IMR-90 (cell line): Measurements from ENCODE around the gene SIX2. TPM values are rescaled to one million over a fixed set of nuclear protein-coding genes. Genes with fewer than 3 reads are reported as not detected.

ENCODE experiments used
- ATAC-seq: fragments of 200-7000 bp; cut with Tn5 transposase; 2 replicates; pipeline ENCODE4 v1.9.1; 2020; ENCODE audit warnings: low read depth, mild to moderate bottlenecking, moderate library complexity
- BruUV-seq: library from RNA; stranded (reverse); fragments of 400-500 nt; replicated peaks from 2 replicates; lab custom pipeline; 2021; lab: Mats Ljungman, UMichigan
- CTCF ChIA-PET: fragments of 300-600 bp; formaldehyde crosslinking; extraction: SDS; loops from one replicate; lab custom pipeline; 2021; ENCODE audit warnings: antibody characterized with exemption; lab: Yijun Ruan, JAX
- POLR2A ChIA-PET: fragments of 300-600 bp; sonication (Branson Sonifier 250); formaldehyde crosslinking; loops from one replicate; lab custom pipeline; 2022; ENCODE audit warnings: antibody characterized with exemption; ENCODE audit not compliant: unreplicated experiment; lab: Charles Lee
- DNase-seq: peaks from one replicate; pipeline ENCODE4 v3.0.0; 2013
- H2AFZ ChIP-seq: replicated peaks from 2 replicates; pipeline ENCODE3; 2013; ENCODE audit warnings: low read length, mild to moderate bottlenecking; ENCODE audit not compliant: poor library complexity
- H2AK5ac ChIP-seq: 2 replicates; pipeline ENCODE4 v1.6.1; 2013; ENCODE audit warnings: low read depth, low read length, inconsistent platforms
- H2AK9ac ChIP-seq: replicated peaks from 2 replicates; pipeline ENCODE3; 2013; ENCODE audit warnings: mild to moderate bottlenecking, low read depth, low read length, moderate library complexity; ENCODE audit not compliant: poor library complexity
- H2BK120ac ChIP-seq: 2 replicates; pipeline ENCODE4 v1.6.1; 2013; ENCODE audit warnings: low read depth, low read length, inconsistent platforms
- H2BK15ac ChIP-seq: 3 replicates; pipeline ENCODE4 v1.6.1; 2013; ENCODE audit warnings: low read depth, low read length, inconsistent platforms
- H2BK20ac ChIP-seq: 2 replicates; pipeline ENCODE4 v1.6.1; 2013; ENCODE audit warnings: low read depth, mild to moderate bottlenecking, inconsistent platforms, low read length, moderate library complexity
- H2BK5ac ChIP-seq: 2 replicates; pipeline ENCODE4 v1.6.1; 2013; ENCODE audit warnings: mild to moderate bottlenecking, low read depth, low read length, inconsistent platforms; ENCODE audit not compliant: poor library complexity, severe bottlenecking
- H3K14ac ChIP-seq: replicated peaks from 2 replicates; pipeline ENCODE4 v1.6.1; 2013; ENCODE audit warnings: low read depth, low read length, inconsistent platforms
- H3K18ac ChIP-seq: 2 replicates; pipeline ENCODE4 v1.6.1; 2013; ENCODE audit warnings: low read depth, low read length, control low read depth
- H3K23ac ChIP-seq: 2 replicates; pipeline ENCODE4 v1.6.1; 2013; ENCODE audit warnings: low read depth, low read length, inconsistent platforms
- H3K27ac ChIP-seq: 2 replicates; pipeline ENCODE4 v1.5.1; 2013; ENCODE audit warnings: mild to moderate bottlenecking, control low read depth, low read length; ENCODE audit not compliant: insufficient read depth
- H3K27me3 ChIP-seq: 2 replicates; pipeline ENCODE4 v1.6.1; 2013; ENCODE audit warnings: low read length; ENCODE audit not compliant: control insufficient read depth, insufficient read depth
- H3K36me3 ChIP-seq: 2 replicates; pipeline ENCODE4 v1.6.1; 2013; ENCODE audit warnings: low read length, mixed read lengths; ENCODE audit not compliant: control insufficient read depth, insufficient read depth
- H3K4ac ChIP-seq: 2 replicates; pipeline ENCODE4 v1.6.1; 2013; ENCODE audit warnings: low read depth, low read length, inconsistent platforms
- H3K4me1 ChIP-seq: 2 replicates; pipeline ENCODE4 v1.6.1; 2013; ENCODE audit warnings: low read length, mixed read lengths; ENCODE audit not compliant: control insufficient read depth, insufficient read depth
- H3K4me2 ChIP-seq: 2 replicates; pipeline ENCODE4 v1.6.1; 2013; ENCODE audit warnings: low read depth, mild to moderate bottlenecking, control low read depth, low read length, moderate library complexity
- H3K4me3 ChIP-seq: 2 replicates; pipeline ENCODE4 v1.5.1; 2013; ENCODE audit warnings: low read depth, mild to moderate bottlenecking, control low read depth, low read length, moderate library complexity; ENCODE audit not compliant: insufficient read depth
- H3K56ac ChIP-seq: 2 replicates; pipeline ENCODE4 v1.6.1; 2013; ENCODE audit warnings: low read length, inconsistent platforms; ENCODE audit not compliant: insufficient read depth; ENCODE audit errors: extremely low read depth
- H3K79me1 ChIP-seq, 2 experiments: 2 replicates each; pipeline ENCODE4 v1.6.1; 2013; ENCODE audit warnings: low read length in 2 of 2, inconsistent platforms in 1 of 2, low read depth in 1 of 2
- H3K9ac ChIP-seq: 2 replicates; pipeline ENCODE4 v1.6.1; 2013; ENCODE audit warnings: low read depth, low read length, control low read depth
- H3K9me1 ChIP-seq: 2 replicates; pipeline ENCODE4 v1.6.1; 2013; ENCODE audit warnings: low read length, inconsistent platforms; ENCODE audit not compliant: insufficient read depth
- H3K9me3 ChIP-seq: 2 replicates; pipeline ENCODE4 v1.6.1; 2013; ENCODE audit warnings: low read length; ENCODE audit not compliant: control insufficient read depth, insufficient read depth
- H4K20me1 ChIP-seq: 2 replicates; pipeline ENCODE4 v1.6.1; 2013; ENCODE audit warnings: low read length, inconsistent platforms; ENCODE audit not compliant: insufficient read depth
- H4K5ac ChIP-seq: 2 replicates; pipeline ENCODE4 v1.6.1; 2013; ENCODE audit warnings: mild to moderate bottlenecking, low read depth, low read length, control low read depth
- H4K8ac ChIP-seq, 2 experiments: 2 replicates each; pipeline ENCODE4 v1.6.1; 2013; ENCODE audit warnings: low read depth in 2 of 2, low read length in 2 of 2, control low read depth in 1 of 2, inconsistent platforms in 1 of 2
- H4K91ac ChIP-seq: 2 replicates; pipeline ENCODE4 v1.6.1; 2013; ENCODE audit warnings: low read depth, low read length, inconsistent platforms; ENCODE audit not compliant: insufficient read depth
- CEBPB ChIP-seq: IDR thresholded peaks from 2 replicates; pipeline ENCODE4 v1.6.1; 2012; ENCODE audit warnings: low read depth, low read length, improper control_type of control experiment
- CHD1 ChIP-seq: IDR thresholded peaks from 2 replicates; pipeline ENCODE4 v1.6.1; 2012; ENCODE audit warnings: low read depth, low read length, improper control_type of control experiment
- FOS ChIP-seq: fragments of 150-350 bp; IDR thresholded peaks from 2 replicates; pipeline ENCODE4 v1.6.1; 2016; ENCODE audit warnings: low read depth, low read length
- MAZ ChIP-seq: IDR thresholded peaks from 2 replicates; pipeline ENCODE4 v1.6.1; 2012; ENCODE audit warnings: low read depth, mild to moderate bottlenecking, low read length, improper control_type of control experiment, moderate library complexity, borderline replicate concordance
- MXI1 ChIP-seq: IDR thresholded peaks from 2 replicates; pipeline ENCODE4 v1.6.1; 2012; ENCODE audit warnings: low read depth, mild to moderate bottlenecking, low read length, moderate library complexity, borderline replicate concordance
- POLR2A ChIP-seq: IDR thresholded peaks from 2 replicates; pipeline ENCODE4 v1.6.1; 2012; ENCODE audit warnings: mild to moderate bottlenecking, low read depth, low read length
- RCOR1 ChIP-seq: IDR thresholded peaks from 2 replicates; pipeline ENCODE4 v1.6.1; 2012; ENCODE audit warnings: mild to moderate bottlenecking, low read length, improper control_type of control experiment; ENCODE audit not compliant: insufficient replicate concordance
- SMC3 ChIP-seq: fragments of 150-350 bp; IDR thresholded peaks from 2 replicates; pipeline ENCODE4 v1.6.1; 2016; ENCODE audit warnings: low read depth, mild to moderate bottlenecking, antibody characterized with exemption, low read length, moderate library complexity
- WGBS, 2 experiments: methylation state at CpG; one replicate each; pipeline versions ENCODE4 v1.1.5 to v1.1.7; 2013; ENCODE audit warnings: missing lambda C conversion rate in 2 of 2; ENCODE audit not compliant: insufficient read length in 1 of 2; ENCODE audit errors: extremely low coverage in 2 of 2; 5-methylcytosine and 5-hydroxymethylcytosine counted together
- dilution Hi-C: fragments of 300-500 bp; cut with HindIII; formaldehyde crosslinking; loops from one replicate; pipeline ENCODE4 v1.14.3; 2018; ENCODE audit warnings: low sequenced_read_pairs; ENCODE audit not compliant: unreplicated experiment
- in situ Hi-C: fragments of 300-500 bp; cut with MboI; formaldehyde crosslinking; loops from 3 replicates; pipeline ENCODE4 v1.14.3; 2019; ENCODE audit warnings: low sequenced_read_pairs, inconsistent platforms, mixed read lengths
- intact Hi-C: fragments of 100-400 bp; cut with micrococcal nuclease; formaldehyde crosslinking; loops from 2 replicates; pipeline ENCODE4 v1.10.0; 2022
- polyA plus RNA-seq, 3 experiments: library from polyadenylated mRNA; depleted of rRNA; stranded (reverse); fragments of >200 nt; gene quantifications; 2 replicates each; pipeline ENCODE4 v1.2.3, GENCODE V29; 2012; ENCODE audit warnings: low replicate concordance in 1 of 3
- total RNA-seq: library from RNA; depleted of rRNA; stranded (reverse); fragments of >200 nt; gene quantifications from 2 replicates; pipeline ENCODE4 v1.2.3, GENCODE V29; 2012
- TF ChIP-seq, protein P1 (sequence below): fragments of 150-350 bp; IDR thresholded peaks from 2 replicates; pipeline ENCODE4 v1.6.1; 2016; ENCODE audit warnings: low read depth, mild to moderate bottlenecking, low read length, moderate library complexity, borderline replicate concordance
- TF ChIP-seq, protein P2 (sequence below): conservative IDR thresholded peaks from 2 replicates; pipeline ENCODE4 v1.5.1; 2012; ENCODE audit warnings: mild to moderate bottlenecking, low read depth, low read length, improper control_type of control experiment

Gene SIX2
- total and polyA plus RNA-seq, 2 of the 4 experiments (the other 2 are of a cell fraction): not detected

DNA sequence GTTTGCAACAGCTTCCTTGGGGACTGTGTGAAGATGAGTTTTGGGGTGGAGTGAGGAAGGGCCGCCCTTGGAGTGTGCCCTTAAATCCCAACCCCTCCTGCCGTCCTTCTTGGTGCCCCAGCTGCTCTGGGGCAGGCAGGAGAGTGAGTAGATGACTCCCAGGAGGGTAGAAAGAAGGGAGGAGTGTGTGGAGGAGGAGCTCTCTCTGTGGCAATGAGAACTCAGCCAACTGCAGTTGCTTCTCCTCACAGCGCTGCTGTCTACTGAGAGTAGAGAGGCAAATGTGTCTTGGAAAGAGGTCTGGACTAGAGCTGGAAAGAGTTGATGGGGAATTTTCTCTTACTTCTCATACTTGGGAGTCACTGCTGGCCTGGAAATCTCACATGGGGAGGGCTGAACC lies 21.8 kb upstream of the SIX2 start:
- POLR2A ChIA-PET: no interaction called here
- no peak overlapping the region for H3K9ac ChIP-seq
- no peak overlapping the region for H3K4me2 ChIP-seq
- no peak overlapping the region for H2AK9ac ChIP-seq
- ATAC-seq (no peak), DNase-seq (no peak)
- dilution Hi-C loops (no loop called here), in situ Hi-C loops (no loop called here), intact Hi-C loops (no loop called here)
- H3K56ac ChIP-seq: no peak overlapping the region
- H3K36me3 ChIP-seq: no peaks in the 10 kb centered on the region
- TF ChIP-seq RCOR1 (no peak), MXI1 (no peak), CHD1 (no peak), CEBPB (no peak), MAZ (no peak), SMC3 (no peak), FOS (no peak), POLR2A (no peak)
- TF ChIP-seq, protein P1, sequence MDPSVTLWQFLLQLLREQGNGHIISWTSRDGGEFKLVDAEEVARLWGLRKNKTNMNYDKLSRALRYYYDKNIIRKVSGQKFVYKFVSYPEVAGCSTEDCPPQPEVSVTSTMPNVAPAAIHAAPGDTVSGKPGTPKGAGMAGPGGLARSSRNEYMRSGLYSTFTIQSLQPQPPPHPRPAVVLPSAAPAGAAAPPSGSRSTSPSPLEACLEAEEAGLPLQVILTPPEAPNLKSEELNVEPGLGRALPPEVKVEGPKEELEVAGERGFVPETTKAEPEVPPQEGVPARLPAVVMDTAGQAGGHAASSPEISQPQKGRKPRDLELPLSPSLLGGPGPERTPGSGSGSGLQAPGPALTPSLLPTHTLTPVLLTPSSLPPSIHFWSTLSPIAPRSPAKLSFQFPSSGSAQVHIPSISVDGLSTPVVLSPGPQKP: no peak
- TF ChIP-seq, protein P2, sequence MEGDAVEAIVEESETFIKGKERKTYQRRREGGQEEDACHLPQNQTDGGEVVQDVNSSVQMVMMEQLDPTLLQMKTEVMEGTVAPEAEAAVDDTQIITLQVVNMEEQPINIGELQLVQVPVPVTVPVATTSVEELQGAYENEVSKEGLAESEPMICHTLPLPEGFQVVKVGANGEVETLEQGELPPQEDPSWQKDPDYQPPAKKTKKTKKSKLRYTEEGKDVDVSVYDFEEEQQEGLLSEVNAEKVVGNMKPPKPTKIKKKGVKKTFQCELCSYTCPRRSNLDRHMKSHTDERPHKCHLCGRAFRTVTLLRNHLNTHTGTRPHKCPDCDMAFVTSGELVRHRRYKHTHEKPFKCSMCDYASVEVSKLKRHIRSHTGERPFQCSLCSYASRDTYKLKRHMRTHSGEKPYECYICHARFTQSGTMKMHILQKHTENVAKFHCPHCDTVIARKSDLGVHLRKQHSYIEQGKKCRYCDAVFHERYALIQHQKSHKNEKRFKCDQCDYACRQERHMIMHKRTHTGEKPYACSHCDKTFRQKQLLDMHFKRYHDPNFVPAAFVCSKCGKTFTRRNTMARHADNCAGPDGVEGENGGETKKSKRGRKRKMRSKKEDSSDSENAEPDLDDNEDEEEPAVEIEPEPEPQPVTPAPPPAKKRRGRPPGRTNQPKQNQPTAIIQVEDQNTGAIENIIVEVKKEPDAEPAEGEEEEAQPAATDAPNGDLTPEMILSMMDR: no peak
- no CpG with 5 or more reads among the region's 3 CpGs for WGBS, 2 experiments
- H4K5ac ChIP-seq: no peak overlapping the region
- no peak overlapping the region for H2BK120ac ChIP-seq
- H2BK20ac ChIP-seq: no peak overlapping the region
- H3K4me3 ChIP-seq: no peak overlapping the region
- no peak overlapping the region for H2AFZ ChIP-seq
- H3K27me3 ChIP-seq: peaks cover 40% of the 10 kb centered on the region
- no peak overlapping the region for H4K8ac ChIP-seq
- H3K4me1 ChIP-seq: no peaks in the 10 kb centered on the region
- H3K27ac ChIP-seq: no peak overlapping the region
- no peak overlapping the region for H3K23ac ChIP-seq
- H2BK5ac ChIP-seq: no peak overlapping the region
- no peak overlapping the region for H3K14ac ChIP-seq
- CTCF ChIA-PET: no interaction called here
- H4K20me1 ChIP-seq: no peaks in the 10 kb centered on the region
- no peaks in the 10 kb centered on the region for H3K9me1 ChIP-seq
- H3K79me1 ChIP-seq: no peaks in the 10 kb centered on the region
- no peaks in the 10 kb centered on the region for H3K9me3 ChIP-seq
- no TSS peak for BruUV-seq
- no peak overlapping the region for H4K91ac ChIP-seq
- H2AK5ac ChIP-seq: no peak overlapping the region
- no peak overlapping the region for H3K4ac ChIP-seq
- no peak overlapping the region for H2BK15ac ChIP-seq
- no peak overlapping the region for H3K18ac ChIP-seq
